Activated CD4-positive, alpha-beta T cell treated with anti-CD3 and anti-CD28 coated beads, Interleukin-2, amount 50 U/mL, for 4 hours (primary cell): ENCODE data around the gene DNAJA3.
A peak's percentile ranks its signal among the peaks of the same experiment; 100 is the strongest.
"Not testable (repeated sequence)": the region's sequence is repeated elsewhere in the genome, so short reads cannot be mapped to it uniquely, and the experiment has no call there.

Source experiments
- DNase-seq, 2 experiments: peaks; one replicate each; pipeline ENCODE4 v3.0.0-alpha.2; 2020

The DNAJA3 gene

GRCh38 chr16:4388271-4389021 lies 37.2 kb upstream of the DNAJA3 start:
- DNase-seq: no peak

- no peak for DNase-seq
These were observed 36.4 kb upstream of the DNAJA3 start for GRCh38 chr16:4389051-4389955.

GRCh38 chr16:4390266-4391260 lies 35.1 kb upstream of the DNAJA3 start:
- no peak for DNase-seq

GRCh38 chr16:4391631-4392381 lies 33.9 kb upstream of the DNAJA3 start:
- no peak for DNase-seq

- no peak for DNase-seq
These were observed 33.1 kb upstream of the DNAJA3 start for GRCh38 chr16:4392382-4393239.

GRCh38 chr16:4393240-4393600 lies 32.4 kb upstream of the DNAJA3 start:
- no peak for DNase-seq

GRCh38 chr16:4393850-4394249 lies 31.8 kb upstream of the DNAJA3 start:
- not testable (repeated sequence) for DNase-seq

- no peak for DNase-seq
These were observed 30.5 kb upstream of the DNAJA3 start for GRCh38 chr16:4395055-4395726.

GRCh38 chr16:4399001-4399730 lies 26.5 kb upstream of the DNAJA3 start:
- no peak for DNase-seq

GRCh38 chr16:4401094-4401501 lies 24.6 kb upstream of the DNAJA3 start:
- DNase-seq: no peak

GRCh38 chr16:4401510-4401909 lies 24.2 kb upstream of the DNAJA3 start:
- no peak for DNase-seq

GRCh38 chr16:4402439-4403132 lies 23.1 kb upstream of the DNAJA3 start:
- DNase-seq: peak; percentile 57 to 60

GRCh38 chr16:4403133-4403949 lies 22.3 kb upstream of the DNAJA3 start:
- no peak for DNase-seq

GRCh38 chr16:4404247-4404966 lies 21.3 kb upstream of the DNAJA3 start:
- DNase-seq: no peak

GRCh38 chr16:4404967-4405696 lies 20.5 kb upstream of the DNAJA3 start:
- no peak for DNase-seq

- DNase-seq: no peak
These were observed 17.9 kb upstream of the DNAJA3 start for GRCh38 chr16:4407543-4408322.
